SK-MEL-5 (cell line): ENCODE results near the gene CROCC. TPM values are rescaled to one million over a fixed set of nuclear protein-coding genes. Genes with fewer than 3 reads are reported as not detected.
"Not testable (repeated sequence)": the region's sequence is repeated elsewhere in the genome, so short reads cannot be mapped to it uniquely, and the experiment has no call there.

ENCODE experiments used
- DNase-seq: peaks from one replicate; pipeline ENCODE4 v3.0.0-alpha.2; 2016; ENCODE audit warnings: low read depth, low spot score
- in situ Hi-C: cut with HindIII; loops from 2 replicates; pipeline ENCODE4 v1.10.0; 2016; ENCODE audit warnings: low sequenced_read_pairs, high pct_unique_total_duplicates, low pct_unique_long_range_greater_than_20kb
- total RNA-seq: library from RNA; depleted of rRNA; stranded (reverse); fragments of >200 nt; shearing (Covaris generic); gene quantifications from 2 replicates; pipeline ENCODE4 v1.2.3, GENCODE V29; 2014

The CROCC gene
- total RNA-seq, 1 experiment from 2014 or later = 11.8 TPM

DNA sequence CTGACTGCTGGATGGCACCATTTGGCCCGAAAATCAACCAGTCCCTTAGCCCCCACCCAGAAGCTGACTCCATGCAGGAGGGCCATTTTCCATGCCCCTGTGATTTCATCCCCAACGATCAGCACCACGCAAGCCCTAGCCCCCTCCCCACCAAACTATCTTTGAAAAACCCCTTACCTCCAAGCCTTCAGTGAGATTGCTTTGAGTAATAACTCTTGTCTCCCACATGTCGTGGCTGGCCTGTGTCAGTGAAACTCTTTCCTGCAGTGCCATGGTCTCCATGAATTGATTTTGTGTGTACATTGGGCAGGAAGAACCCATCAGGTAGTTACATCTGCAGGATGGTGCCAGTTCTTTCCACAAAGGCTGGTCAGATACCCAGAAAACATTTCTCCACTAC, 27.9 kb upstream of the CROCC start:
- in situ Hi-C loops, DNase-seq: not testable (repeated sequence)

GRCh38 chr1:16894338-16894737, 27.4 kb upstream of the CROCC start:
- in situ Hi-C loops = not testable (repeated sequence)

GRCh38 chr1:16895233-16895597, 26.5 kb upstream of the CROCC start:
- DNase-seq, in situ Hi-C loops: not testable (repeated sequence)

More at GRCh38 chr1:16894338-16894737, 27.4 kb upstream of the CROCC start:
- DNase-seq = not testable (repeated sequence)

DNA sequence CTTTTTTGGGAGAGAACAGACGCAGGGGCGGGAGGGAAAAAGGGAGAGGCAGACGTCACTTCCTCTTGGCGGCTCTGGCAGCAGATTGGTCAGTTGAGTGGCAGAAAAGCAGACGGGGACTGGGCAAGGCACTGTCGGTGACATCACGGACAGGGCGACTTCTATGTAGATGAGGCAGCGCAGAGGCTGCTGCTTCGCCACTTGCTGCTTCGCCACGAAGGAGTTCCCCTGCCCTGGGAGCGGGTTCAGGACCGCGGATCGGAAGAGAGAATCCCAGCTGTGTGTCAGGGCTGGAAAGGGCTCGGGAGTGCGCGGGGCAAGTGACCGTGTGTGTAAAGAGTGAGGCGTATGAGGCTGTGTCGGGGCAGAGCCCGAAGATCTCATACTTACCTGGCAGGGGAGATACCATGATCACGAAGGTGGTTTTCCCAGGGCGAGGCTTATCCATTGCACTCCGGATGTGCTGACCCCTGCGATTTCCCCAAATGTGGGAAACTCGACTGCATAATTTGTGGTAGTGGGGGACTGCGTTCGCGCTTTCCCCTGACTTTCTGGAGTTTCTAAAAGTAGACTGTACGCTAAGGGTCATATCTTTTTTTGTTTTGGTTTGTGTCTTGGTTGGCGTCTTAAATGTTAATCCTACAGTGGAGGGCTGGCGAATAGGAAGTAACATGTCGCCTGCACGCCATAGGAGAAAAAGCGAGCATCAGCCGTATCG, 26.0 kb upstream of the CROCC start, which contains the start of gene RNU1-2:
TSS of gene RNU1-2 (plus strand) at position 383 of the 718 bp plus-strand sequence.
- peak; percentile 99 for DNase-seq
- in situ Hi-C loops = not testable (repeated sequence)

DNA sequence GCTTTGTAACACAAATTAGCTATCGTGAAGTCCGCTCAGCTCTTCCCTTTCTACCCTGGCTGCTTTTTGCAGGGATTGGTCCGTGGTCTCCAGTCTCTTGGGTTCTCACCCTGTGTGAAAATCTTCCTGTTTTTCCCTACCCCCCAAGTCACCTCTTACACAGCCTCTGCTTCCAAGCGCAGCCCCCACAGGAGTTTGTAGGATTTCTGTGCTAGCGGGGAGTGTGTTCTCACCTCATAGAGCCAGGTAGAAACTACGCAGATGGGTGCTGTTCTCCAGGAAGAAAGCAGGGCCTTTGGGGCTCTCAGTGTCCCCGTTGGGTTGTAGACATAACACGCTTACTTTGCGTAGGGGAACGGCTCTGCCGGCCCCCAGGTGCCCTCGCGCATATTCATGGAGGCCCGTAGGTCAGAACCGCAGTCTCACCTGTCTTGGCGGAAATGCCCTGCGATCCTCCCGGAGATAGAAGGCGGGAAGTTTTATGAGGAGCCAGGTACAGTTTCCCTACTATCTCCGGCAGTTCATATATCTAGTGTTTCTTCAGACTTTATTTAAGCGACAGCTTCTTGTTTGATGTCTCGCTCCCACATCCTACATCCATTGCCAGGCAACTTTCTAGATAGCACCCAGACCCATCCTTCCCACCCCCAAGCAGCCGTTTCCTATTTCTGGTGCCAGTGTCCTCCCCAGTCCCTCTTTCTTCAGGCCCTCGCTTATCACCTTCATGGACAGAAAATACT, 25.2 kb upstream of the CROCC start:
- in situ Hi-C loops = not testable (repeated sequence)
- peak; percentile 97 for DNase-seq

DNA sequence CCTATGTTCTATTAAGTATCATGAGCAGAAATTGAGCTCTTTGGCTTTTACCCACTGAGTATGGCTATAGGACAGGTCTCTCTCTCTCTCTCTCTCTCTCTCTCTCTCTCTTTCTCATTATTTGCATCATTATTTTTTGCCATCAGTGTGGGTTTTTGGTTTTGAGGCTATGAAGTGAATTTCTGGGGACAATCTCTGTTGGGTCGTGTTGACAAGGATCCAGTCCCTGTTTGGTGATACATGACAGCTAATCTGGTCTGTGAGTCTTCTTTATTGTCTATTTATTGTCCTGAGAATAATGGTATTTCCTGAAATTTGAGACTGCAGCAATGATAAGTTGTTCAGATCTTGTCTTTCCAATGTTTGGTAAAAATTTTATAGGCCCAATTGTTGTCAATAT, 24.1 kb upstream of the CROCC start:
- in situ Hi-C loops, DNase-seq: not testable (repeated sequence)

GRCh38 chr1:16898298-16898697, 23.4 kb upstream of the CROCC start:
- in situ Hi-C loops, DNase-seq: not testable (repeated sequence)

- DNase-seq, in situ Hi-C loops: not testable (repeated sequence)
Observed at GRCh38 chr1:16899020-16899419, 22.7 kb upstream of the CROCC start.

DNA sequence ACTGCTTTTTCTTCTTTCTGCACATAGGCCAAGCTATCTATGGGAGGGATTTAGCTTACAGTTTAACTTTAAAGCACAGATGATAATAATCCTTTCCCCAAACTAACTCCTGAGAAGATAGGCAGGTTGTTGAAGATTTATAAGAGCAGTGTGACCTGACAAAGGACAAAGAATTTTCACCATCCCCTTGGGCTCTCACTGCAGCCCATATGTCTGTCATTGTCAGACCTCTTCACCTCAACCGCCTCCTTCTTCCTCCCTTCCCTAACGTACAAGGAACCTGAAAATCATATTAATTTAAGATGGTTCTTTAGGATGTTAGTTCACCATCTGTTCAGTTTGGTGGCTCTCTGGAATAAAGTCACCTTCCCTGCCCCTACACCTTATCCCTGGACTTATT, 21.0 kb upstream of the CROCC start:
- peak; percentile 40 for DNase-seq
- in situ Hi-C loops = no loop called here

GRCh38 chr1:16901371-16901770, 20.4 kb upstream of the CROCC start:
- DNase-seq, in situ Hi-C loops: not testable (repeated sequence)

- DNase-seq = no peak
- in situ Hi-C loops = no loop called here
Observed at GRCh38 chr1:16903054-16903453, 18.7 kb upstream of the CROCC start.

GRCh38 chr1:16903458-16903796, 18.3 kb upstream of the CROCC start:
- no peak for DNase-seq
- in situ Hi-C loops = no loop called here

GRCh38 chr1:16904560-16905109, 17.1 kb upstream of the CROCC start:
- in situ Hi-C loops = no loop called here
- DNase-seq = peak; percentile 99

GRCh38 chr1:16905110-16905867, 16.4 kb upstream of the CROCC start:
- DNase-seq = peak; percentile 82
- in situ Hi-C loops = no loop called here

GRCh38 chr1:16905868-16906702, 15.6 kb upstream of the CROCC start:
- DNase-seq = no peak
- in situ Hi-C loops = no loop called here

DNA sequence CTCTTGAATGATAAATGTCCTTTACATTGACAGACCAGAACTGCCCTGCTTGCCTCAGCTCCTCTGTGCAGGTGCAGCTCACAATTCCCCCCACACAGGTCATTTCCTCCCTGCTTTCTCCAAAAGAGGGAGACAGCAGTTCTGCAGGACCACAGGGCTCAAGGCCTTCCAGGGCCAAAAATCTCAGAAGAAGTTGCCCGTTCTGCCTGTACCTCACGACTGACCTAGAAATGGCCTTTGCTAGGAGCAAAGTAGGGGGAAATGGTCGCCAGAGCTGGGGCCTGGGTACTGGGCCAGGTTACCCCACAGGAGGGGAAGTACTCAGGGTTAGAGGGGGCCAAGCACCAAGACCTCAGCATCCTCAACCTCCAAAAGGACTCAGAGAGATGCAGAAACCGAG, 14.9 kb upstream of the CROCC start:
- DNase-seq = no peak
- in situ Hi-C loops = no loop called here
